GM12878 (cell line): ENCODE data around the gene GAREM2.

ENCODE experiments used
- ATF3 ChIP-seq: IDR thresholded peaks from 2 replicates; pipeline ENCODE4 v1.6.1; 2011; ENCODE audit warnings: low read depth, mild to moderate bottlenecking, low read length, moderate library complexity, borderline replicate concordance; ENCODE audit errors: extremely low read depth
- BACH1 ChIP-seq: fragments of 450-650 bp; IDR thresholded peaks from 2 replicates; pipeline ENCODE4 v1.6.1; 2017; ENCODE audit warnings: mild to moderate bottlenecking, borderline replicate concordance
- CHD4 ChIP-seq: fragments of 200-600 bp; sonication (generic); IDR thresholded peaks from 2 replicates; pipeline ENCODE4 v1.6.1; 2016; ENCODE audit warnings: mild to moderate bottlenecking
- CTCF ChIP-seq, 3 experiments: IDR thresholded peaks in 2 of 3; conservative IDR thresholded peaks in 1 of 3; 2 replicates each; pipeline ENCODE4 v1.5.1; 2011; ENCODE audit warnings: low read depth in 3 of 3, low read length in 3 of 3, mild to moderate bottlenecking in 3 of 3, control low read depth in 2 of 3, moderate library complexity in 2 of 3, inconsistent platforms in 1 of 3, mixed read lengths in 1 of 3; ENCODE audit not compliant: control insufficient read depth in 2 of 3, insufficient read depth in 1 of 3; ENCODE audit errors: extremely low read depth in 1 of 3
- E2F4 ChIP-seq: IDR thresholded peaks from 2 replicates; pipeline ENCODE4 v1.6.1; 2012; ENCODE audit warnings: low read depth, low read length, improper control_type of control experiment
- EP300 ChIP-seq, 2 experiments: fragments of 150-350 bp in 1 of 2; IDR thresholded peaks; 2 replicates each; pipeline ENCODE4 v1.6.1; 2011 to 2012; ENCODE audit warnings: low read depth in 2 of 2, low read length in 2 of 2, borderline replicate concordance in 1 of 2, improper control_type of control experiment in 1 of 2, inconsistent platforms in 1 of 2; ENCODE audit not compliant: control insufficient read depth in 1 of 2
- ETV6 ChIP-seq, 2 experiments: fragments of 450-650 bp in 1 of 2; IDR thresholded peaks in 1 of 2; conservative IDR thresholded peaks in 1 of 2; 2 replicates each; pipeline ENCODE4 v1.6.1; 2014; ENCODE audit warnings: antibody characterized with exemption in 1 of 2, borderline replicate concordance in 1 of 2, low read depth in 1 of 2, mild to moderate bottlenecking in 1 of 2, moderate library complexity in 1 of 2
- EZH2 ChIP-seq: IDR thresholded peaks from 2 replicates; pipeline ENCODE4 v1.6.1; 2012; ENCODE audit warnings: low read depth, mild to moderate bottlenecking, control low read depth, inconsistent platforms, low read length, borderline replicate concordance; ENCODE audit not compliant: control insufficient read depth
- JUNB ChIP-seq: IDR thresholded peaks from 2 replicates; pipeline ENCODE4 v1.6.1; 2016; ENCODE audit warnings: antibody characterized with exemption, mild to moderate bottlenecking
- RELB ChIP-seq: fragments of 450-650 bp; IDR thresholded peaks from 2 replicates; pipeline ENCODE4 v1.6.1; 2017; ENCODE audit warnings: low read depth, mild to moderate bottlenecking, moderate library complexity
- SRF ChIP-seq, 2 experiments: IDR thresholded peaks; 2 replicates each; pipeline ENCODE4 v1.6.1; 2011; ENCODE audit warnings: low read depth in 2 of 2, low read length in 2 of 2, mild to moderate bottlenecking in 1 of 2, moderate library complexity in 1 of 2
- TAF1 ChIP-seq: IDR thresholded peaks from 2 replicates; pipeline ENCODE4 v1.6.1; 2011; ENCODE audit warnings: mild to moderate bottlenecking, low read depth, low read length, borderline replicate concordance
- TCF3 ChIP-seq: IDR thresholded peaks from 2 replicates; pipeline ENCODE4 v1.6.1; 2012; ENCODE audit warnings: low read depth, mild to moderate bottlenecking, low read length, borderline replicate concordance; ENCODE audit not compliant: insufficient read depth
- YY1 ChIP-seq: IDR thresholded peaks from 2 replicates; pipeline ENCODE4 v1.6.1; 2011; ENCODE audit warnings: low read depth, mild to moderate bottlenecking, low read length

- TF ChIP-seq ETV6 (conservative IDR thresholded peaks at IDR 0.05 in 1 of 2, IDR thresholded peaks at IDR 0.05 in 1 of 2; ENCODE audit: borderline replicate concordance in 1 of 2, low read depth in 1 of 2) (no peak), CHD4 (no peak), YY1 (no peak), EP300 (IDR thresholded peaks at IDR 0.05; ENCODE audit: borderline replicate concordance in 1 of 2, control insufficient read depth in 1 of 2, low read depth in 2 of 2, low read length in 2 of 2) (no peak), CTCF (IDR thresholded peaks at IDR 0.05 in 2 of 3, conservative IDR thresholded peaks at IDR 0.05 in 1 of 3; ENCODE audit: control insufficient read depth in 2 of 3, extremely low read depth in 1 of 3, insufficient read depth in 1 of 3, low read depth in 3 of 3, low read length in 3 of 3) (no peak), RELB (no peak), SRF (IDR thresholded peaks at IDR 0.05; ENCODE audit: low read depth in 2 of 2, low read length in 2 of 2) (no peak), TCF3 (no peak), EZH2 (no peak), BACH1 (no peak), TAF1 (no peak), E2F4 (no peak), JUNB (no peak), ATF3 (no peak)
Observed at GRCh38 chr2:26162963-26163362, 9.9 kb upstream of the GAREM2 start.
